Left hindlimb (tissue), 1 donor: ENCODE measurements around the gene SDHC.
A peak's percentile ranks its signal among the peaks of the same experiment; 100 is the strongest.
"Not testable (repeated sequence)": the region's sequence is repeated elsewhere in the genome, so short reads cannot be mapped to it uniquely, and the experiment has no call there.

ENCODE experiments used
- DNase-seq: peaks from one replicate; pipeline ENCODE4 v3.0.0-alpha.2; 2018

The SDHC gene

GRCh38 chr1:161388639-161389038 is 74.5 kb downstream of the SDHC start:
- DNase-seq: no peak

- not testable (repeated sequence) for DNase-seq
Measured at GRCh38 chr1:161389158-161389557, 75.0 kb downstream of the SDHC start.

- DNase-seq: peak; percentile 97
Measured at GRCh38 chr1:161389691-161390558, 75.7 kb downstream of the SDHC start.

GRCh38 chr1:161390559-161390858 is 76.3 kb downstream of the SDHC start:
- DNase-seq: no peak

- DNase-seq: not testable (repeated sequence)
Measured at GRCh38 chr1:161391136-161391535, 77.0 kb downstream of the SDHC start.

- DNase-seq: no peak
Measured at GRCh38 chr1:161391611-161392010, 77.4 kb downstream of the SDHC start.

- DNase-seq: no peak
Measured at GRCh38 chr1:161393151-161393550, 79.0 kb downstream of the SDHC start.

GRCh38 chr1:161397038-161397437 is 82.9 kb downstream of the SDHC start:
- not testable (repeated sequence) for DNase-seq

- no peak for DNase-seq
Measured at GRCh38 chr1:161398900-161399256, 84.7 kb downstream of the SDHC start.

- DNase-seq: peak; percentile 93
Measured at GRCh38 chr1:161399257-161399998, 85.2 kb downstream of the SDHC start.

- DNase-seq: no peak
Measured at GRCh38 chr1:161402446-161402845, 88.3 kb downstream of the SDHC start.

GRCh38 chr1:161404051-161404597 is 89.9 kb downstream of the SDHC start:
- DNase-seq: no peak

GRCh38 chr1:161406551-161406950 is 92.4 kb downstream of the SDHC start:
- not testable (repeated sequence) for DNase-seq

- DNase-seq: no peak
Measured at GRCh38 chr1:161407451-161407985, 93.3 kb downstream of the SDHC start.

GRCh38 chr1:161408429-161409052 is 94.4 kb downstream of the SDHC start:
- DNase-seq: no peak

GRCh38 chr1:161409848-161410635 is 95.9 kb downstream of the SDHC start:
- not testable (repeated sequence) for DNase-seq

GRCh38 chr1:161410636-161410970 is 96.4 kb downstream of the SDHC start:
- not testable (repeated sequence) for DNase-seq
